HAP-1 (cell line): Measurements from ENCODE around the gene TSEN54.

ENCODE experiments used
- DNase-seq, 2 experiments: peaks; one replicate each; pipeline ENCODE4 v3.0.0-alpha.2; 2016 to 2020; ENCODE audit warnings: low spot score in 2 of 2
- H3K27me3 ChIP-seq: fragments of 250-450 bp; sonication (Bioruptor Pico); 2 replicates; pipeline ENCODE4 v1.5.1; 2020; ENCODE audit warnings: low read depth, mild to moderate bottlenecking, moderate library complexity
- H3K36me3 ChIP-seq: fragments of 250-450 bp; sonication (Bioruptor Pico); replicated peaks from 2 replicates; pipeline ENCODE4 v1.5.1; 2020; ENCODE audit warnings: mild to moderate bottlenecking
- H3K4me1 ChIP-seq: fragments of 250-450 bp; sonication (Bioruptor Pico); 2 replicates; pipeline ENCODE4 v1.5.1; 2020; ENCODE audit warnings: mild to moderate bottlenecking
- H3K4me3 ChIP-seq: fragments of 250-450 bp; sonication (Bioruptor Pico); 2 replicates; pipeline ENCODE4 v1.5.1; 2020; ENCODE audit warnings: mild to moderate bottlenecking, moderate library complexity
- H3K9me3 ChIP-seq: fragments of 250-450 bp; sonication (Bioruptor Pico); 2 replicates; pipeline ENCODE4 v1.5.1; 2020; ENCODE audit warnings: mild to moderate bottlenecking, moderate library complexity
- in situ Hi-C: fragments of 300-500 bp; cut with MboI; formaldehyde crosslinking; loops from 3 replicates; pipeline ENCODE4 v1.14.3; 2020; ENCODE audit warnings: low sequenced_read_pairs, inconsistent platforms, mixed read lengths

TSEN54 gene

GRCh38 chr17:75542728-75543336 lies 26.5 kb downstream of the TSEN54 start:
- no peaks in the 10 kb centered on the region for H3K36me3 ChIP-seq
- in situ Hi-C loops: no loop called here
- no peaks in the 10 kb centered on the region for H3K9me3 ChIP-seq
- H3K4me3 ChIP-seq: no peak overlapping the region
- no peaks in the 10 kb centered on the region for H3K4me1 ChIP-seq
- H3K27me3 ChIP-seq: no peaks in the 10 kb centered on the region
- DNase-seq: no peak

GRCh38 chr17:75544250-75544649 lies 27.9 kb downstream of the TSEN54 start:
- in situ Hi-C loops: no loop called here
- no peaks in the 10 kb centered on the region for H3K9me3 ChIP-seq
- H3K27me3 ChIP-seq: no peaks in the 10 kb centered on the region
- DNase-seq: no peak
- H3K4me1 ChIP-seq: no peaks in the 10 kb centered on the region
- H3K4me3 ChIP-seq: no peak overlapping the region
- H3K36me3 ChIP-seq: no peaks in the 10 kb centered on the region

- no peaks in the 10 kb centered on the region for H3K9me3 ChIP-seq
- no peaks in the 10 kb centered on the region for H3K4me1 ChIP-seq
- H3K36me3 ChIP-seq: no peaks in the 10 kb centered on the region
- DNase-seq: no peak
- H3K4me3 ChIP-seq: no peak overlapping the region
- in situ Hi-C loops: no loop called here
- no peaks in the 10 kb centered on the region for H3K27me3 ChIP-seq
These were observed 29.9 kb downstream of the TSEN54 start for GRCh38 chr17:75546181-75546580.

GRCh38 chr17:75547091-75547490 lies 30.8 kb downstream of the TSEN54 start:
- H3K27me3 ChIP-seq: no peaks in the 10 kb centered on the region
- no peak for DNase-seq
- no peaks in the 10 kb centered on the region for H3K9me3 ChIP-seq
- H3K36me3 ChIP-seq: no peaks in the 10 kb centered on the region
- H3K4me1 ChIP-seq: no peaks in the 10 kb centered on the region
- no peak overlapping the region for H3K4me3 ChIP-seq
- in situ Hi-C loops: no loop called here

- no peaks in the 10 kb centered on the region for H3K27me3 ChIP-seq
- H3K4me3 ChIP-seq: no peak overlapping the region
- H3K9me3 ChIP-seq: no peaks in the 10 kb centered on the region
- H3K36me3 ChIP-seq: no peaks in the 10 kb centered on the region
- in situ Hi-C loops: no loop called here
- H3K4me1 ChIP-seq: no peaks in the 10 kb centered on the region
- no peak for DNase-seq
These were observed 32.5 kb downstream of the TSEN54 start for GRCh38 chr17:75548813-75549212.

- no peaks in the 10 kb centered on the region for H3K9me3 ChIP-seq
- H3K4me1 ChIP-seq: no peaks in the 10 kb centered on the region
- in situ Hi-C loops: no loop called here
- no peak for DNase-seq
- H3K36me3 ChIP-seq: no peaks in the 10 kb centered on the region
- H3K4me3 ChIP-seq: no peak overlapping the region
- no peaks in the 10 kb centered on the region for H3K27me3 ChIP-seq
These were observed 33.2 kb downstream of the TSEN54 start for GRCh38 chr17:75549246-75550138.

GRCh38 chr17:75550139-75550465 lies 33.8 kb downstream of the TSEN54 start:
- Histone ChIP-seq H3K4me1 (no peaks in the 10 kb centered on the region), H3K4me3 (no peak overlapping the region)

GRCh38 chr17:75551266-75551665 lies 34.9 kb downstream of the TSEN54 start:
- no peak for DNase-seq
- Histone ChIP-seq H3K4me3 (no peak overlapping the region), H3K4me1 (no peaks in the 10 kb centered on the region), H3K36me3 (no peaks in the 10 kb centered on the region), H3K27me3 (no peaks in the 10 kb centered on the region), H3K9me3 (no peaks in the 10 kb centered on the region)
- in situ Hi-C loops: no loop called here

More at GRCh38 chr17:75550139-75550465, 33.8 kb downstream of the TSEN54 start:
- no peaks in the 10 kb centered on the region for H3K27me3 ChIP-seq
- no peak for DNase-seq
- in situ Hi-C loops: no loop called here
- no peaks in the 10 kb centered on the region for H3K9me3 ChIP-seq
- H3K36me3 ChIP-seq: no peaks in the 10 kb centered on the region

GRCh38 chr17:75552425-75553294 lies 36.3 kb downstream of the TSEN54 start:
- no peaks in the 10 kb centered on the region for H3K4me1 ChIP-seq
- no peaks in the 10 kb centered on the region for H3K27me3 ChIP-seq
- no peaks in the 10 kb centered on the region for H3K36me3 ChIP-seq
- DNase-seq: no peak
- in situ Hi-C loops: no loop called here
- H3K4me3 ChIP-seq: no peak overlapping the region
- no peaks in the 10 kb centered on the region for H3K9me3 ChIP-seq

- no peaks in the 10 kb centered on the region for H3K4me1 ChIP-seq
- H3K36me3 ChIP-seq: no peaks in the 10 kb centered on the region
- H3K27me3 ChIP-seq: no peaks in the 10 kb centered on the region
- no peak overlapping the region for H3K4me3 ChIP-seq
- no peaks in the 10 kb centered on the region for H3K9me3 ChIP-seq
- DNase-seq: no peak
- in situ Hi-C loops: no loop called here
These were observed 37.2 kb downstream of the TSEN54 start for GRCh38 chr17:75553295-75554110.

- no peak overlapping the region for H3K4me3 ChIP-seq
- in situ Hi-C loops: no loop called here
- no peaks in the 10 kb centered on the region for H3K9me3 ChIP-seq
- H3K4me1 ChIP-seq: no peaks in the 10 kb centered on the region
- no peaks in the 10 kb centered on the region for H3K27me3 ChIP-seq
- no peaks in the 10 kb centered on the region; the same call in 1 of the 2 replicates for H3K36me3 ChIP-seq
- DNase-seq: no peak
These were observed 39.4 kb downstream of the TSEN54 start for GRCh38 chr17:75555679-75556153.

GRCh38 chr17:75557075-75557851 lies 40.9 kb downstream of the TSEN54 start:
- in situ Hi-C loops: no loop called here
- Histone ChIP-seq H3K9me3 (no peaks in the 10 kb centered on the region), H3K4me3 (no peak overlapping the region), H3K4me1 (no peaks in the 10 kb centered on the region), H3K27me3 (no peaks in the 10 kb centered on the region), H3K36me3 (no peaks in the 10 kb centered on the region; the same call in 1 of the 2 replicates)
- no peak for DNase-seq
